Mesenchymal stem cell (in vitro differentiated cells and primary cell): ENCODE results near the gene NR2C1.

ENCODE experiments used
- DNase-seq: peaks from one replicate; pipeline ENCODE4 v3.0.0-alpha.2; 2013
- H2AFZ ChIP-seq: one replicate; pipeline ENCODE4 v1.6.1; 2013; ENCODE audit warnings: low read depth, mild to moderate bottlenecking, control low read depth, inconsistent platforms, low read length, moderate library complexity
- H2AK5ac ChIP-seq: 2 replicates; pipeline ENCODE4 v1.6.1; 2013; ENCODE audit warnings: low read length, moderate library complexity, mild to moderate bottlenecking, inconsistent platforms; ENCODE audit not compliant: severe bottlenecking
- H2BK120ac ChIP-seq: one replicate; pipeline ENCODE4 v1.6.1; 2013; ENCODE audit warnings: low read depth, mild to moderate bottlenecking, inconsistent platforms, low read length, moderate library complexity
- H2BK12ac ChIP-seq, 2 experiments: one replicate each; pipeline ENCODE4 v1.6.1; 2013; ENCODE audit warnings: inconsistent platforms in 2 of 2, low read length in 2 of 2, mild to moderate bottlenecking in 2 of 2, moderate library complexity in 2 of 2, control low read depth in 1 of 2
- H2BK15ac ChIP-seq: one replicate; pipeline ENCODE4 v1.6.1; 2013; ENCODE audit warnings: mild to moderate bottlenecking, low read depth, inconsistent platforms; ENCODE audit not compliant: poor library complexity, severe bottlenecking
- H2BK5ac ChIP-seq: 2 replicates; pipeline ENCODE4 v1.6.1; 2013; ENCODE audit warnings: low read depth, mild to moderate bottlenecking, low read length, control low read depth, inconsistent platforms; ENCODE audit not compliant: poor library complexity, severe bottlenecking
- H3K14ac ChIP-seq, 2 experiments: one replicate each; pipeline ENCODE4 v1.6.1; 2013; ENCODE audit warnings: inconsistent platforms in 2 of 2, low read length in 2 of 2, control low read depth in 1 of 2, mild to moderate bottlenecking in 1 of 2, moderate library complexity in 1 of 2
- H3K18ac ChIP-seq, 2 experiments: one replicate each; pipeline ENCODE4 v1.6.1; 2013; ENCODE audit warnings: inconsistent platforms in 2 of 2, low read length in 2 of 2, control low read depth in 1 of 2, low read depth in 1 of 2, mild to moderate bottlenecking in 1 of 2
- H3K23ac ChIP-seq, 2 experiments: one replicate each; pipeline ENCODE4 v1.6.1; 2013; ENCODE audit warnings: inconsistent platforms in 2 of 2, low read length in 2 of 2, mild to moderate bottlenecking in 2 of 2, moderate library complexity in 2 of 2, control low read depth in 1 of 2
- H3K27ac ChIP-seq: 2 replicates; pipeline ENCODE4 v1.5.1; 2013; ENCODE audit warnings: mild to moderate bottlenecking, moderate library complexity, low read length, control low read depth, inconsistent platforms; ENCODE audit not compliant: poor library complexity, severe bottlenecking
- H3K27me3 ChIP-seq, 2 experiments: 2 replicates each; pipeline versions ENCODE4 v1.6.1 to v1.7.0; 2013; ENCODE audit warnings: low read length in 2 of 2, mild to moderate bottlenecking in 2 of 2, moderate library complexity in 2 of 2, control low read depth in 1 of 2, inconsistent platforms in 1 of 2; ENCODE audit not compliant: control insufficient read depth in 1 of 2, insufficient read depth in 1 of 2
- H3K36me3 ChIP-seq, 2 experiments: 2 replicates each; pipeline versions ENCODE4 v1.6.1 to v1.7.0; 2013; ENCODE audit warnings: low read length in 2 of 2, control low read depth in 1 of 2, inconsistent platforms in 1 of 2, low read depth in 1 of 2, mild to moderate bottlenecking in 1 of 2; ENCODE audit not compliant: insufficient read depth in 2 of 2, control insufficient read depth in 1 of 2
- H3K4ac ChIP-seq, 2 experiments: one replicate each; pipeline ENCODE4 v1.6.1; 2013; ENCODE audit warnings: inconsistent platforms in 2 of 2, low read length in 2 of 2, mild to moderate bottlenecking in 2 of 2, moderate library complexity in 2 of 2, control low read depth in 1 of 2, low read depth in 1 of 2
- H3K4me1 ChIP-seq: 2 replicates; pipeline ENCODE4 v1.6.1; 2013; ENCODE audit warnings: low read depth, low read length, control low read depth; ENCODE audit not compliant: control insufficient read depth, insufficient read depth
- H3K4me2 ChIP-seq: 2 replicates; pipeline ENCODE4 v1.6.1; 2013; ENCODE audit warnings: low read length, mild to moderate bottlenecking, inconsistent platforms; ENCODE audit not compliant: poor library complexity, severe bottlenecking
- H3K4me3 ChIP-seq, 2 experiments: 2 replicates each; pipeline versions ENCODE4 v1.5.1 to v1.7.0; 2013; ENCODE audit warnings: low read length in 2 of 2, mild to moderate bottlenecking in 2 of 2, control low read depth in 1 of 2, low read depth in 1 of 2; ENCODE audit not compliant: insufficient read depth in 1 of 2
- H3K79me1 ChIP-seq: replicated peaks from 2 replicates; pipeline ENCODE4 v1.6.1; 2013; ENCODE audit warnings: mild to moderate bottlenecking, control low read depth, low read length, inconsistent platforms; ENCODE audit not compliant: poor library complexity, severe bottlenecking
- H3K9ac ChIP-seq: 2 replicates; pipeline ENCODE4 v1.7.0; 2013; ENCODE audit warnings: mild to moderate bottlenecking, low read length, moderate library complexity
- H3K9me3 ChIP-seq: 2 replicates; pipeline ENCODE4 v1.7.0; 2013; ENCODE audit warnings: mild to moderate bottlenecking, low read length; ENCODE audit not compliant: control insufficient read depth
- H4K8ac ChIP-seq: one replicate; pipeline ENCODE4 v1.6.1; 2013; ENCODE audit warnings: inconsistent platforms, mild to moderate bottlenecking, low read length, moderate library complexity
- H4K91ac ChIP-seq: one replicate; pipeline ENCODE4 v1.6.1; 2013; ENCODE audit warnings: mild to moderate bottlenecking, low read length, inconsistent platforms
- WGBS: methylation state at CpG from one replicate; pipeline ENCODE4 v1.1.7; 2013; ENCODE audit warnings: mixed read lengths; 5-methylcytosine and 5-hydroxymethylcytosine counted together

NR2C1 gene

DNA sequence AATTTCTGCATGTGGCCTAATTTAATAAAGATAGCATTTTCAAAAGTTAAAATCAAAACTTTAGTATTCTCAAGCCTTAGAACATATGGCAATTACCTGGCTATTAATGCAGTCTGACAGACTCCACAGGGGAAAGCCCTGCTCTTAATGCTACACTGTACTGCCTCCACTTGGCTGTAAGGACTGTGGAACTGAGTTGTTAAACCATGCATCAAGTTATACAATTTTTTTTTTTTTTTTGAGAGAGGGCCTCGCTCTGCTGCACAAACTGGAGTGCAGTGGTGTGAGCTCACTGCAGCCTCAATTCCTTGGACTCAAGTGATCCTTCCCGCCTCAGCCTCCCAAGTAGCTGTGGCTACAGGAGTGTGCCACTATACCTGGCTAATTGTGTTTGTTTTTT lies 50.9 kb downstream of the NR2C1 start:
- no peak overlapping the region for H2BK5ac ChIP-seq
- no peak overlapping the region for H3K27ac ChIP-seq
- H3K79me1 ChIP-seq, result peaks cover 5% of the 10 kb centered on the region
- no peak overlapping the region for H3K4me3 ChIP-seq
- H4K91ac ChIP-seq, result no peak overlapping the region
- no peak overlapping the region for H3K14ac ChIP-seq
- H2BK120ac ChIP-seq, result no peak overlapping the region
- no peak for DNase-seq
- no peak overlapping the region for H2BK15ac ChIP-seq
- H4K8ac ChIP-seq, result no peak overlapping the region
- peaks cover 10 to 41% of the 10 kb centered on the region in 2 experiments for H3K36me3 ChIP-seq
- no peak overlapping the region for H3K4me2 ChIP-seq
- H3K18ac ChIP-seq, result no peak overlapping the region
- 100% methylated on average over 1 of the region's 2 CpGs for WGBS
- H3K27me3 ChIP-seq, result no peaks in the 10 kb centered on the region
- no peak overlapping the region for H2AK5ac ChIP-seq
- no peak overlapping the region for H2BK12ac ChIP-seq
- H3K23ac ChIP-seq, result no peak overlapping the region
- no peaks in the 10 kb centered on the region for H3K9me3 ChIP-seq
- no peak overlapping the region for H3K4ac ChIP-seq
- H2AFZ ChIP-seq, result no peak overlapping the region
- H3K9ac ChIP-seq, result no peak overlapping the region
- H3K4me1 ChIP-seq, result no peaks in the 10 kb centered on the region

DNA sequence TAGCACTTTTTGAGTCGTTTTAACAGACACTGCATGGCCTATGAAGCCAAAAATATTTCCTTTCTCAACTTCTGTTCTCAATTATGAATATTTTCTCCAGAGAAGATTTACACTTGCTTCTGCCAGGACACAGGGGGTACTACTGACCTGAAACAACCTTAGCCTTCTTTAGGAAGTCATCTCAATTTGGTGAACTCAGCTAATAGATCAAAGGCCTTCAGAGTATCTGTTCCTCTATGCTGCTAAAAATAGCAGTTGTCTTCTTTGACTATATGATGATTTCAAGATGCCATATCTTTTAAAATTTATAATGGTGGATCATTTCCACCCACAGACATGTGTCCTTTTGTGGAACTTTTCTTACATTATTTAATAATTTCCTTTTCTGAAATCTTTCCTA lies 55.9 kb downstream of the NR2C1 start:
- no peak overlapping the region for H2BK5ac ChIP-seq
- H3K79me1 ChIP-seq, result no peaks in the 10 kb centered on the region
- H3K4me3 ChIP-seq, result no peak overlapping the region
- no peak overlapping the region for H3K23ac ChIP-seq
- no peaks in the 10 kb centered on the region for H3K27me3 ChIP-seq
- no peak overlapping the region for H3K9ac ChIP-seq
- no peak overlapping the region for H4K91ac ChIP-seq
- H2AFZ ChIP-seq, result no peak overlapping the region
- no peak overlapping the region for H2BK15ac ChIP-seq
- no peak overlapping the region for H3K4ac ChIP-seq
- H4K8ac ChIP-seq, result no peak overlapping the region
- no peaks in the 10 kb centered on the region for H3K4me1 ChIP-seq
- peaks cover 3 to 8% of the 10 kb centered on the region in 2 experiments for H3K36me3 ChIP-seq
- no peak overlapping the region for H3K18ac ChIP-seq
- no peak for DNase-seq
- H3K14ac ChIP-seq, result no peak overlapping the region
- no peak overlapping the region for H3K27ac ChIP-seq
- WGBS, result 62% methylated on average over 1 of the region's 1 CpG
- H2BK120ac ChIP-seq, result no peak overlapping the region
- no peaks in the 10 kb centered on the region for H3K9me3 ChIP-seq
- no peak overlapping the region for H3K4me2 ChIP-seq
- no peak overlapping the region for H2AK5ac ChIP-seq
- H2BK12ac ChIP-seq, result no peak overlapping the region

DNA sequence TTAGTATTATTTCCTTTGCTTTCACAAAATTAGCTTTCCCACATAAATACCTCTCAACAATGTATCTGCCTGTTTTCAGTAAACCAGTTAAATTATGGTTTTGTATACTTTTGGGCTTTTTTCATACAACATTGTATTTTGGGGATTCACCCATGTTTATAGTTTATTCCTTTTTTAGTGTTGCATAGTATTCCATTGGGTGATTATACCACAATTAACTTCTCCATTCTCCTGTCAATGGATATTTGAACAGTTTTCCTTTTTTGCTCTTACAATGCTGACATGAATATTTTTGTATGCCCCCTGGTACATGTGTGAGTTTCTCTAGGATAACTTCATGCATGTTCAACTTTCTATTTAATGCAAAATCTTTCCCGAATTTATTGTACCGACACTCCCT lies 57.3 kb downstream of the NR2C1 start:
- Histone ChIP-seq H3K79me1 (no peaks in the 10 kb centered on the region), H2BK5ac (no peak overlapping the region), H3K18ac (no peak overlapping the region)

DNA sequence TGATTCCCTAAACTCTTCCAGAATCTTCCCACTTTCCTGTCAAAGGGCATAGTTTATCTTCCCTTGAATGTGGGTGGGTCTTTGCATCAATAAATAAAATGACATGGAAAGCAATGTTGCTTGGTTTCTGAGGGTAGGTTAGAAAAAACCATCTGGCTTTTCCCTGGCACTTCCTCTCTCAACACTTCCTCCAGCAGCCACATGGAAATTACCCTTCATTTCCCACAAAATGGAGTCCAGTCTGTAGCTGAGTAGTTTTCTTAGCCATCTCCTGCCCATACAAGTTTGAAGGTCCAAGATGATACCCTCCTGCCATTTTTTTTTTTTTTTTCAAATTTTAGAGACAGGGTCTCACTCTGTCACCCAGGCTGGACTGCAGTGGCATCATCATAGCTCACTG lies 58.9 kb downstream of the NR2C1 start:
- H3K4me3 ChIP-seq, result no peak overlapping the region
- no peak overlapping the region for H4K8ac ChIP-seq
- H3K4me2 ChIP-seq, result no peak overlapping the region
- H3K4me1 ChIP-seq, result no peaks in the 10 kb centered on the region
- peaks cover 0 to 3% of the 10 kb centered on the region in 2 experiments for H3K36me3 ChIP-seq
- H3K27ac ChIP-seq, result no peak overlapping the region
- no peak overlapping the region for H2BK12ac ChIP-seq
- H3K23ac ChIP-seq, result no peak overlapping the region
- H2BK5ac ChIP-seq, result no peak overlapping the region
- no peaks in the 10 kb centered on the region for H3K9me3 ChIP-seq
- H3K79me1 ChIP-seq, result no peaks in the 10 kb centered on the region
- no peak for DNase-seq
- H2BK15ac ChIP-seq, result no peak overlapping the region
- H3K18ac ChIP-seq, result no peak overlapping the region
- H2AFZ ChIP-seq, result no peak overlapping the region
- H3K9ac ChIP-seq, result no peak overlapping the region
- H2AK5ac ChIP-seq, result no peak overlapping the region
- H3K14ac ChIP-seq, result no peak overlapping the region
- no peak overlapping the region for H3K4ac ChIP-seq
- no peaks in the 10 kb centered on the region for H3K27me3 ChIP-seq
- no peak overlapping the region for H4K91ac ChIP-seq
- H2BK120ac ChIP-seq, result no peak overlapping the region

More for the DNA sequence above, 57.3 kb downstream of the NR2C1 start:
- no peak overlapping the region for H3K14ac ChIP-seq
- H2BK120ac ChIP-seq, result no peak overlapping the region
- DNase-seq, result no peak
- H3K36me3 ChIP-seq, result peaks cover 0 to 3% of the 10 kb centered on the region in 2 experiments
- H3K27ac ChIP-seq, result no peak overlapping the region
- no peak overlapping the region for H2BK12ac ChIP-seq
- no peak overlapping the region for H2AK5ac ChIP-seq
- no peak overlapping the region for H3K23ac ChIP-seq
- WGBS, result 100% methylated on average over 1 of the region's 2 CpGs
- H3K27me3 ChIP-seq, result no peaks in the 10 kb centered on the region
- H3K4me2 ChIP-seq, result no peak overlapping the region
- H3K4me3 ChIP-seq, result no peak overlapping the region
- H3K4me1 ChIP-seq, result no peaks in the 10 kb centered on the region
- H2AFZ ChIP-seq, result no peak overlapping the region
- no peak overlapping the region for H4K91ac ChIP-seq
- no peak overlapping the region for H2BK15ac ChIP-seq
- H3K4ac ChIP-seq, result no peak overlapping the region
- no peak overlapping the region for H3K9ac ChIP-seq
- H4K8ac ChIP-seq, result no peak overlapping the region
- H3K9me3 ChIP-seq, result no peaks in the 10 kb centered on the region
